Endothelial cell (in vitro differentiated cells): Measurements from ENCODE around the gene OR2AK2. TPM values are rescaled to one million over a fixed set of nuclear protein-coding genes. Genes with fewer than 3 reads are reported as not detected.

Experiments used
- DNase-seq: peaks from one replicate; pipeline ENCODE4 v3.0.0; 2021; ENCODE audit warnings: low spot score
- H3K27ac Mint-ChIP-seq: one replicate; pipeline ENCODE4 v1.8.0; 2021; ENCODE audit warnings: mixed read lengths, inconsistent platforms; ENCODE audit not compliant: unreplicated experiment
- H3K27me3 Mint-ChIP-seq: one replicate; pipeline ENCODE4 v1.8.0; 2021; ENCODE audit warnings: mild to moderate bottlenecking, moderate library complexity, mixed read lengths, inconsistent platforms; ENCODE audit not compliant: unreplicated experiment
- H3K36me3 Mint-ChIP-seq: one replicate; pipeline ENCODE4 v1.8.0; 2021; ENCODE audit warnings: mild to moderate bottlenecking, low read depth, mixed read lengths, inconsistent platforms; ENCODE audit not compliant: unreplicated experiment
- H3K4me1 Mint-ChIP-seq: one replicate; pipeline ENCODE4 v1.8.0; 2021; ENCODE audit warnings: mild to moderate bottlenecking, mixed read lengths, inconsistent platforms; ENCODE audit not compliant: unreplicated experiment
- H3K4me3 Mint-ChIP-seq: one replicate; pipeline ENCODE4 v1.8.0; 2021; ENCODE audit warnings: mild to moderate bottlenecking, mixed read lengths, inconsistent platforms; ENCODE audit not compliant: unreplicated experiment
- H3K9me3 Mint-ChIP-seq: one replicate; pipeline ENCODE4 v1.8.0; 2021; ENCODE audit warnings: mixed read lengths, inconsistent platforms; ENCODE audit not compliant: unreplicated experiment
- CTCF ChIP-seq: fragments of 200-600 bp; sonication (generic); IDR thresholded peaks from one replicate; pipeline ENCODE4 v1.5.0; 2021; ENCODE audit warnings: antibody characterized with exemption; ENCODE audit not compliant: unreplicated experiment
- total RNA-seq: library from RNA; stranded (reverse); fragmentation: NEBNext Ultra II Directional; extraction: Animal tissue kit (Norgen Biotek cat#: 25700); gene quantifications from one replicate; pipeline ENCODE4 v1.2.1, GENCODE V29; 2021; ENCODE audit not compliant: unreplicated experiment

The OR2AK2 gene
- total RNA-seq, 1 donor from 2014 or later, result not detected

GRCh38 chr1:248015803-248016202 is 50.8 kb downstream of the OR2AK2 start:
- Mint-ChIP-seq H3K27ac (no peak overlapping the region), H3K9me3 (peaks cover 24% of the 10 kb centered on the region), H3K36me3 (no peaks in the 10 kb centered on the region), H3K4me3 (no peak overlapping the region), H3K27me3 (no peaks in the 10 kb centered on the region), H3K4me1 (no peaks in the 10 kb centered on the region)
- no peak for DNase-seq
- no peak for TF ChIP-seq CTCF

Other genes starting within 250 kb of the OR2AK2 start
- not detected for gene OR6F1, start 248.6 kb upstream of the OR2AK2 start, total RNA-seq
- gene OR14K1, start 226.6 kb upstream of the OR2AK2 start, total RNA-seq, result not detected
- gene OR14A2, start 217.1 kb upstream of the OR2AK2 start, total RNA-seq, result not detected
- not detected for gene OR1C1, start 204.7 kb upstream of the OR2AK2 start, total RNA-seq
- gene OR14A16, start 141.1 kb upstream of the OR2AK2 start, total RNA-seq, result not detected
- not detected for gene OR11L1, start 123.3 kb upstream of the OR2AK2 start, total RNA-seq
- 1.4 TPM for gene TRIM58, start 108.0 kb upstream of the OR2AK2 start, total RNA-seq
- 0.87 TPM for gene OR2W3, start 69.6 kb upstream of the OR2AK2 start, total RNA-seq
- not detected for gene OR2T8, start 45.0 kb upstream of the OR2AK2 start, total RNA-seq
- gene OR2AJ1, start 40.3 kb upstream of the OR2AK2 start, total RNA-seq, result not detected
- not detected for gene OR2L8, start 16.4 kb upstream of the OR2AK2 start, total RNA-seq
- gene OR2L5, start 48.4 kb downstream of the OR2AK2 start, total RNA-seq, result not detected
- not detected for gene OR2L2, start 64.8 kb downstream of the OR2AK2 start, total RNA-seq
- gene OR2L3, start 81.6 kb downstream of the OR2AK2 start, total RNA-seq, result not detected
- gene OR2L13, start 130.0 kb downstream of the OR2AK2 start, total RNA-seq, result not detected
- not detected for gene OR2M5, start 179.9 kb downstream of the OR2AK2 start, total RNA-seq
- gene OR2M2, start 209.6 kb downstream of the OR2AK2 start, total RNA-seq, result not detected
- not detected for gene OR2M3, start 232.0 kb downstream of the OR2AK2 start, total RNA-seq